ENCODE results near the gene NANP. TPM values are rescaled to one million over a fixed set of nuclear protein-coding genes. Genes with fewer than 3 reads are reported as not detected.

NANP gene
- total and polyA plus RNA-seq, 2 donors from 2014 or later = 3.4 to 5.1 TPM

- intact Hi-C loops (cut with DNase I) = no loop called here
- Histone ChIP-seq H3K36me3 (ENCODE audit: control insufficient read depth in 2 of 3, insufficient read depth in 3 of 3, low read length in 3 of 3) (no peaks in the 10 kb centered on the region), H3K27ac (ENCODE audit: low read depth in 2 of 2, low read length in 2 of 2) (no peak overlapping the region), H3K9ac (ENCODE audit: low read length in 3 of 3) (no peak overlapping the region), H3K9me3 (ENCODE audit: control insufficient read depth in 2 of 3, insufficient read depth in 1 of 3, low read length in 3 of 3) (no peaks in the 10 kb centered on the region), H3K27me3 (ENCODE audit: control insufficient read depth, insufficient read depth, low read length) (no peaks in the 10 kb centered on the region), H3K4me3 (ENCODE audit: low read length in 3 of 3) (no peak overlapping the region), H3K4me1 (ENCODE audit: control insufficient read depth in 2 of 3, insufficient read depth in 2 of 3, low read depth in 1 of 3, low read length in 3 of 3) (peaks cover 0 to 20% (median 6%) of the 10 kb centered on the region in 3 donors)
- TF ChIP-seq CTCF (IDR thresholded peaks at IDR 0.05; ENCODE audit: borderline replicate concordance, extremely low read depth, insufficient read depth) = no peak
- peak in 1 of 5 donors; percentile 7 for DNase-seq
- no peak for FAIRE-seq
These were observed 50.2 kb downstream of the NANP start for GRCh38 chr20:25573288-25574251.

GRCh38 chr20:25571817-25572216 is 52.0 kb downstream of the NANP start:
- Histone ChIP-seq H3K36me3 (ENCODE audit: control insufficient read depth in 2 of 3, insufficient read depth in 3 of 3, low read length in 3 of 3) (no peaks in the 10 kb centered on the region), H3K4me1 (ENCODE audit: control insufficient read depth in 2 of 3, insufficient read depth in 2 of 3, low read depth in 1 of 3, low read length in 3 of 3) (peaks cover 0 to 20% (median 6%) of the 10 kb centered on the region in 3 donors), H3K9me3 (ENCODE audit: control insufficient read depth in 2 of 3, insufficient read depth in 1 of 3, low read length in 3 of 3) (no peaks in the 10 kb centered on the region), H3K27me3 (ENCODE audit: control insufficient read depth, insufficient read depth, low read length) (no peaks in the 10 kb centered on the region), H3K27ac (ENCODE audit: low read depth in 2 of 2, low read length in 2 of 2) (no peak overlapping the region), H3K4me3 (ENCODE audit: low read length in 3 of 3) (no peak overlapping the region), H3K9ac (ENCODE audit: low read length in 3 of 3) (no peak overlapping the region)
- intact Hi-C loops (cut with DNase I) = no loop called here
- TF ChIP-seq CTCF (IDR thresholded peaks at IDR 0.05; ENCODE audit: borderline replicate concordance, extremely low read depth, insufficient read depth) = no peak
- no peak for FAIRE-seq
- no peak for DNase-seq

GRCh38 chr20:25571240-25571639 is 52.6 kb downstream of the NANP start:
- FAIRE-seq (no peak), DNase-seq (peak in 1 of 5 donors; percentile 16)
- Histone ChIP-seq H3K4me1 (ENCODE audit: control insufficient read depth in 2 of 3, insufficient read depth in 2 of 3, low read depth in 1 of 3, low read length in 3 of 3) (peaks cover 0 to 20% (median 6%) of the 10 kb centered on the region in 3 donors), H3K27me3 (ENCODE audit: control insufficient read depth, insufficient read depth, low read length) (no peaks in the 10 kb centered on the region), H3K4me3 (ENCODE audit: low read length in 3 of 3) (no peak overlapping the region), H3K9ac (ENCODE audit: low read length in 3 of 3) (no peak overlapping the region), H3K9me3 (ENCODE audit: control insufficient read depth in 2 of 3, insufficient read depth in 1 of 3, low read length in 3 of 3) (no peaks in the 10 kb centered on the region), H3K36me3 (ENCODE audit: control insufficient read depth in 2 of 3, insufficient read depth in 3 of 3, low read length in 3 of 3) (no peaks in the 10 kb centered on the region), H3K27ac (ENCODE audit: low read depth in 2 of 2, low read length in 2 of 2) (no peak overlapping the region)
- intact Hi-C loops (cut with DNase I) = no loop called here
- no peak for TF ChIP-seq CTCF (IDR thresholded peaks at IDR 0.05; ENCODE audit: borderline replicate concordance, extremely low read depth, insufficient read depth)

All from kidney (tissue), 14 donors.